CD4-positive, alpha-beta T cell treated with Interleukin-17A for 1 hour (primary cell): ENCODE results near the gene MRE11.

Experiments
- DNase-seq: peaks from one replicate; pipeline ENCODE4 v3.0.0-alpha.2; 2020

The MRE11 gene

GRCh38 chr11:94504689-94505293 lies 11.1 kb upstream of the MRE11 start:
- DNase-seq = peak; percentile 71

GRCh38 chr11:94501522-94501921 lies 7.9 kb upstream of the MRE11 start:
- DNase-seq = no peak

DNA sequence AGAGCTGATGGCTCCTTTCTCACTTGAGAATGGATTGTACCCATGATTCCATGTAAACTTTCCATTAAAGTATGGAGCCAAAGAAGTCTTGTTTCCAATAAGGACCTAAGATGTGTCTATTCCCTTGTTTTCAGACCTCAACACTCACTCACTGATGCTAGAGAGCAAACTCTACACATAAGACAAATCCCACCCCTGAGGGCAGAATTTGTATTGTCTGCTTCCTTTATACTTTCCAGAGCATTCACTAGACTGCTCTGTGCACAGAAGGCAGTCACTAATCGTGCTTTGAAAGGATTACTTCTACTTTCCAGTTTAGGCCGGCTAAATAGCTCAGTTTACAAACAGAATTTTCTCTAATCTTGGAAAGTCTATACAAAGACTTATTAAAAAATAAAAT lies 6.5 kb upstream of the MRE11 start:
- no peak for DNase-seq

DNA sequence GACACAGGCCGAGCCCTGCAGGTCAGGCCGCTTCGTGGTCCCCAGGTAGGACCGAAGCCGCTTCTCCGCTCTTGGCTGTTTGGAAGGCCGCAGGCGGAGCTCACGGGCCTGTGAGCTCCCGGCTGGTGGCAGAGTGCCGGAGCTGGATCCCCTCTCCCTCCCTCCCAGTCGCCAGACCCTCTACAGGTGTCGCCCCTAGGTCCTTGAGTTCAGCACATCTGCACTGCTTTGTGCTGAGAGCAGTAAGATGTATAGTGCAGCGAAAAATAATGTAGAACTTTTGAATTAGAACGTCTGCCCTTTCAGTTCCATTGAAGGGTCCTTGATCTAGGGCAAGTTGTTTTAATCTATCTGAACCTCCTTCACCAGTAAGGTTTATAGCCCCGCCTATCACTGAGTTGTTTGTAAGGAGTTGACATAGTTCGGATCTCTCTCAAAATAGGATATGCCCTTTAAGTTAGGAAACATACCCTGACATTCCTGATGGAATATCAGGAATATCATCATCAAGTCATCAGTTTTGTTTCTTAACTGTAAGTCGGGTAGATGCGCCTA lies 559 bp upstream of the MRE11 start:
- no peak for DNase-seq

DNA sequence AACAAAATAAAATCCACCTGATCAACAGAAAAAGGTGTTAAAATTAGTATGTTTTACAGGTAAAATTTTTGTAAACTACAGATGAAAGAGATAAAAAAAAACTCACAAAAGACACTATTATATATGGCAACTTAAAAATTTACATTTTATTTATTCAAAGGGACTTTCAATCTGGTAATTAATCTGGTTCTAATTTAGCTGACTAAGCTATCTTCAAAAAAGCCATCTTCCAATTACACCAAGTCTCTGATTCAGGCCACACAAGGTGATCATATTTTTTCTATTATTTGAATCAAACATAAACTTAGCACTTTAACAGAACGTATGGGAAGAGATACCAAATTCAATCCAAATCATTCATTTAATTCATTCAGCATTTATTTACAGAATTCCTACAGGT lies 7.6 kb downstream of the MRE11 start:
- DNase-seq = no peak

- no peak for DNase-seq
Measured at GRCh38 chr11:94481342-94481741, 12.3 kb downstream of the MRE11 start.

GRCh38 chr11:94477624-94478023 lies 16.0 kb downstream of the MRE11 start:
- no peak for DNase-seq

DNA sequence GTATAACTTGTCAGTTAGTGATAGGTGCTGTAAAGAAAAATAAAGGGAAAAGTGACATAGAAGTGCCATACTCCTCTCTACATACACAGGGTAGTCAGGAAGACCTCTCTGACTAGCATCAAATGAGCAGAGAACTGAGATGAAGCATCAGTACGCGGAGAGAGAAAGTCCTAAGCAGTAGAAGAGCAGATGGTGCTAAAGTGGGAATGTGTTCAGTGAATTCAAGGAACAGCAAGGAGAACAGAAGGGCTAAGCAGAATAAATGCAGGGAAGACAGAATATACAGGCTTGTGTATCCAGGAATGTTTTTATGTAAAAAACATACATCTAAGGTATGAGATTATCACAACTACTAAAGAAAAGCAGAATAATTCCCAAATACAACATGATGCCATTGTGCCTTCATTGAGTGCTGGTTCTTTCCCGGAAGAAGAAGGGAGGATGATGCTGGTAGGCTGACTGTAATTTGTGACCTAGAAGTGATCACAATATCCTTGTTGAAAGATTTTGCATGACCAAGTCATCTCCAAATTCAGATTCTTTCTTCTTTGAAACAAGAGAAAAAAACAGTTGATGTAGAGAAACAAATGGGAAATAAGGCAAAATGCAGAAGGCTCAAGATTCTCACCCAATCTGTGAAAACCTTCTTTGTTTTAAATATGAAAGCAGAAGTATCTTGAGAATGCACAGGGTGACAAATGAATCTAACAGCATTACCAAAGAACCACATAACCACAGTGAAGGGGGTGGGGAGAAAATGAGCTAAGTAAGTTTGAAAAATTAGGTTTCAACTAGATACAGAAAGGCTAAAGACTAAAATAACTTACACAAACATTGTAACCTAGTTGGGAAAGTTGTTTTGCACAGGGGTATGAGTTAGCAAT lies 20.5 kb downstream of the MRE11 start:
- DNase-seq = peak; percentile 45

DNA sequence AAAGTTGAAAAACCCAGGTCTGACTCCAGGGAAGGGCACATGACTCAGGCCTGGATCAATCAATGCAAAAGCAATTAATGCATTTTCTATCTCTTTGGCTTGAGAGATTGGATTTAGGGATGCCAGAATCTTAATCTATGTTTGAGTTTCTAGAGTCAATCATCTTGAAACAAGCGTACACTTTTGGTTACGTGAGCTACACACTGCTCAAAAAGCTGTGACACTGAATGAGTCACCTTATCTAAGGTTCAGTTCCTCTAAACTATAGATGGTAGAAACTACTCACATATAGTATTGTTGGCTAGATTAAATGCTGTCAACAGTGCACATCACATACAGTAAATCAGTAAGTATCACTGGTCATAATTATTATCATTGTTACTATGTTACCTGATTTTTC lies 24.2 kb downstream of the MRE11 start:
- DNase-seq = no peak

GRCh38 chr11:94459576-94459975 lies 34.1 kb downstream of the MRE11 start:
- DNase-seq = no peak

GRCh38 chr11:94457118-94458029 lies 36.3 kb downstream of the MRE11 start:
- DNase-seq = no peak

- DNase-seq = no peak
Measured at GRCh38 chr11:94455861-94456260, 37.8 kb downstream of the MRE11 start.

- DNase-seq = no peak
Measured at GRCh38 chr11:94454301-94454700, 39.3 kb downstream of the MRE11 start.

- no peak for DNase-seq
Measured at GRCh38 chr11:94452988-94453387, 40.7 kb downstream of the MRE11 start.

GRCh38 chr11:94450048-94450447 lies 43.6 kb downstream of the MRE11 start:
- DNase-seq = no peak

GRCh38 chr11:94449437-94449836 lies 44.2 kb downstream of the MRE11 start:
- DNase-seq = no peak

DNA sequence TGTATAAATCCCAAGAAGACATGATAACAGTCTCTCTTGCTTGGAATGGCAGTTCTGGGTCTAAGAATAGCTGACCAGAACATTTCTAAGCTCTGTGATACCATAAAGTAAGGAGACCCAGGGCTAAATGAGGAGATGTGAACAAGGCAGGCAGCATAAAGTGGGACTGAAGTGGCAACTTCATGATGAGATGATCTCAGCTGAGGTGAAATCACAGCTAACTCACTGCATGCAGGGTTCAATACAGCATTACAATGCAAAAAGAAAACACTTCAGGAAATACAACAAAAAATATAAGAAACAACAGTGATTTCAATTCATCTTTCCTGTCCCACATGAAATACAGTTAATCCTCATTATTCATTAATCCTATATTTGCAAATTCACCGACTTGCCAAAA lies 44.6 kb downstream of the MRE11 start:
- no peak for DNase-seq

- no peak for DNase-seq
Measured at GRCh38 chr11:94447149-94447548, 46.5 kb downstream of the MRE11 start.

- DNase-seq = no peak
Measured at GRCh38 chr11:94445641-94446040, 48.0 kb downstream of the MRE11 start.

DNA sequence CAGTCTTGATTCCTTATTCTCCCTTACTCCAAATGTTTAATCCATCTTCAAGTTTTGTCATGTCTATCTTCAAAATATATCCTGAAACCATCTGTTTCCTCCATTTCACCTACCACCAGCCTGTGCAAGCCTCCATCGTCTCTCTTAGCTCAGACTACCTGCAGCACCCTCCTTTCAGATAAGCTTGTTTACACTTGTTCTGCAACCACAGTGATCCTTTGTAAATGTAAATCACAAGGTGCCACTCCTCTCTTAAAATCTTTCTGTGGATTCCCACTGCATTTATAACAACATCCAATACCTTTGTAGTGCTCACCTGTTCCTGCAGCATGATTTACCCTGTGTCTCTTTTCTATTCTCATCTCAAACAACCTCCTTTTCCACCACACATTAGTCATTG lies 60.6 kb downstream of the MRE11 start:
- DNase-seq = no peak

DNA sequence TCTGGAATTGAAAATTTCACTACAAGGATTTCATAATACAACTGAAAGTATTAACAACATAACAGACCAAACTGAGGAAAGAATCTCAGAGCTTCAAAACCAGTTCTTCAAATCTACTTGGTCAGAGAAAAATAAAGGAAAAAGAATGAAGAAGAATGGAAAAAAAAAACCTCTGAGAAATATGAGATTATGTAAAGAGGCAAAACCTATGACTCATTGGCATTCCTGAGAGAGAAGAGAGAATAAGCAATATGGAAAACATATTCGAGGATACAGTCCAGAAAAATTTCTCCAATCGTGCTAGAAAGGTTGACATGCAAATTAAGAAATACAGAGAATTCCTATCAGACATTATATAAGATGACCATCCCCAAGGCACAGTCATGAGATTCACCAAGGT lies 69.0 kb downstream of the MRE11 start:
- no peak for DNase-seq

DNA sequence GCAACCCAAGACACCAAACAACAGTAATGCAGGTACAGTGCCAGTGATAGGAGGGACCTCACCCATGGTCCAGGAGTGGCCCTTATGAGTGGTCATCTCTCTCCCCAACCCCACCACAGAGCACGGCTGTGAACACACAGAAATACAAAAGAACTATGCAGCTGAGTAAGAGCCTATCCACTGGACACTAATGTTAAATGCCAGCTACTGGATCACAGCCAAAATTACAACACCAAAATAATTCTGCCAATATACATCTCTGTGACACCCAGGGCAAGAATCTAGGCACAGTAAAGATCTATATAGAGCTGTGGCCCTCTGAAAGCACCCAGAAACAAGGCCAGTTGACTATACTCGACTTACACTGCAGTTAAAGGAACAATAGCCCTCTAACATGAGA lies 69.6 kb downstream of the MRE11 start:
- DNase-seq = no peak

DNA sequence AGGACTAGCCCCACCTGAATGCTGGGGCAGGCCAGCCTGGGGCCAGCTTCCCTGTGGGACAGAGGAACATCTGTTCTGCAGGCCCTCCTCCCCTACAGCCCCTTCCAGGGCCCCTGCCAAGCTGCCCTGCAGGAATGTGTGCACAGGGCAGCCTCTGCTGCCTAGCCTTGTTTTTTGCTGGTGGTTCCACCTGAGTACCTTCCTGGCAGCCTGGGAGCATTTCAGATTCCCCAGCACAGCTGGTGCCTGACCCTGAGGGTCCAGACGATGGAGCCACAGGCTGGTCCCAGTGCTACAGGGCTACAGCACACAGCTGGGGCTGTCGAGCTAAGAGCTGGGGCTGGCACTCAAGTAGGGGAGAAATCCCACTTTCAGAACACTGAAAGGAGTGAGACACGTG lies 70.1 kb downstream of the MRE11 start:
- no peak for DNase-seq
